Testis (tissue), 3 donors: ENCODE results near the gene DCDC2C. TPM values are rescaled to one million over a fixed set of nuclear protein-coding genes. Genes with fewer than 3 reads are reported as not detected.

Source experiments
- DNase-seq: peaks from one replicate; pipeline ENCODE4 v3.0.0-alpha.2; 2019
- H3K27ac ChIP-seq, 2 donors: fragments of 200-600 bp; sonication (generic); one replicate each; pipeline ENCODE4 v1.5.1; 2019
- H3K27me3 ChIP-seq: fragments of 200-600 bp; sonication (generic); one replicate; pipeline ENCODE4 v1.5.1; 2019
- H3K36me3 ChIP-seq: fragments of 200-600 bp; sonication (generic); one replicate; pipeline ENCODE4 v1.5.1; 2017; ENCODE audit warnings: low read depth; ENCODE audit errors: missing control alignments
- H3K4me1 ChIP-seq: fragments of 200-600 bp; sonication (generic); one replicate; pipeline ENCODE4 v1.5.1; 2019
- H3K4me3 ChIP-seq, 2 donors: fragments of 200-600 bp; sonication (generic); one replicate each; pipeline ENCODE4 v1.5.1; 2017 to 2019
- H3K9me3 ChIP-seq: fragments of 200-600 bp; sonication (generic); one replicate; pipeline ENCODE4 v1.5.1; 2017
- CTCF ChIP-seq, 3 experiments: fragments of 450-650 bp in 2 of 3; fragments of 200-600 bp in 1 of 3; sonication (generic) in 1 of 3; IDR thresholded peaks; one replicate each; pipeline ENCODE4 v1.5.1; 2016 to 2019; ENCODE audit warnings: antibody characterized with exemption in 3 of 3, mild to moderate bottlenecking in 2 of 3, moderate library complexity in 1 of 3
- POLR2A ChIP-seq: fragments of 450-650 bp; IDR thresholded peaks from one replicate; pipeline ENCODE4 v1.6.1; 2017; ENCODE audit warnings: antibody characterized with exemption, mild to moderate bottlenecking, moderate library complexity
- WGBS, 2 donors: methylation state at CpG; one replicate each; pipeline ENCODE4 v1.1.5; 2018; 5-methylcytosine and 5-hydroxymethylcytosine counted together
- intact Hi-C: fragments of 100-400 bp; cut with DNase I; formaldehyde crosslinking; loops from one replicate; pipeline ENCODE4 v1.15.1; 2023; ENCODE audit warnings: low total_unique reads
- polyA plus RNA-seq: library from polyadenylated mRNA; stranded (reverse); fragments of 350-450 nt; fragmentation: Illumina TruSeq; extraction: RNeasy Lipid Tissue Mini Kit (QIAGEN cat#74804); gene quantifications from one replicate; pipeline ENCODE4 v1.2.3, GENCODE V29; 2014; ENCODE audit warnings: low read depth, low replicate concordance; ENCODE audit not compliant: insufficient read depth
- total RNA-seq, 2 donors: library from RNA; depleted of rRNA; stranded (reverse); fragments of >200 nt; gene quantifications; one replicate each; pipeline ENCODE4 v1.2.3, GENCODE V29; 2016

Gene DCDC2C
- total and polyA plus RNA-seq, 3 donors from 2014 or later: 9.9 to 12.1 (median 10.6) TPM

GRCh38 chr2:3661149-3661660, 42.2 kb upstream of the DCDC2C start:
- no peak for DNase-seq
- Histone ChIP-seq H3K4me1 (peaks cover 28% of the 10 kb centered on the region), H3K36me3 (no peaks in the 10 kb centered on the region), H3K4me3 (no peak overlapping the region), H3K9me3 (no peaks in the 10 kb centered on the region), H3K27me3 (no peaks in the 10 kb centered on the region), H3K27ac (no peak overlapping the region)
- 66 to 80% methylated on average over 3 of the region's 3 CpGs for WGBS, 2 donors
- no peak for TF ChIP-seq CTCF (IDR thresholded peaks at IDR 0.05)
- TF ChIP-seq POLR2A: no peak
- intact Hi-C loops: no loop called here

DNA sequence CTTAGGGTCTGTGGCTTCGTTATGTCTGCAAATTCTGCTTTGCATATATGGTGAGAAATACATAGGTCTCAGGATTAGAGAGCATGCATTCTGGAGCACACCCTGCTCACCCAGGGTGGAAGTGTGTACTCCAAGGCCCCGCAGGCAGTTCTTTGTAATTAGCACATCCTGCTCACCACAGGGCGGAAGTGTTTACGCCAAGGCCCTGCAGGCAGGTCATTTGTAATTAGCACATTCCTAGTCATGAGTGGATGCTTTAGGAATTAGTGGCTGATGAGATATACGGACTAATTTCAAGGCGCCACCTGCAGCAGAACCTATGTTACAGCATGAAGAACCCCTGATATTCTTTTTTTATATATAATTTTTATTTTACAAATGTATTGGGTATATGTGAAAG, 41.1 kb upstream of the DCDC2C start:
- 74 to 80% methylated on average over 6 of the region's 6 CpGs for WGBS, 2 donors
- H3K27ac ChIP-seq: no peak overlapping the region
- TF ChIP-seq POLR2A (no peak), CTCF (IDR thresholded peaks at IDR 0.05) (no peak)
- H3K9me3 ChIP-seq: no peaks in the 10 kb centered on the region
- no peaks in the 10 kb centered on the region for H3K36me3 ChIP-seq
- intact Hi-C loops: no loop called here
- H3K4me1 ChIP-seq: peaks cover 20% of the 10 kb centered on the region
- H3K4me3 ChIP-seq: no peak overlapping the region
- DNase-seq: no peak
- no peaks in the 10 kb centered on the region for H3K27me3 ChIP-seq

DNA sequence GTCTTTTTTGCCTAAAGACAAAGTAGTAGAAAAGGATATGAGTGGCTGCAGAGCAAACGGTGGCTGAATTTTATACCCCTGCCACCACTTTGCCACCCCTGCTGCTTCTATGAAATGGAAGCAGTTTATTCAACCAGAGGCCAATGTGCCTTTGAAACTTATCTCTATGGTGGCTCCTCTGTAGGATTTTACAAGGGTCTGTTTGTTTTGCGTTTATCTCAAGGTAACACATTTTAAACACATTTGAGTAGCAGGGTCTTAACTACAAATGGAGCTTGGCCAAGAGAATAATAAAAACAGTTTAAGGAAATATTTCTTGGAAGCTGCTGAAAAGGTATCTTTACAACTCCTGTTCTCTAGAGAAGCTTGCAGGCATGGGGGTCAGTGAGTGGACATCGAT, 39.3 kb upstream of the DCDC2C start:
- DNase-seq: no peak
- H3K27ac ChIP-seq: no peak overlapping the region
- TF ChIP-seq CTCF (IDR thresholded peaks at IDR 0.05): no peak
- no peak for TF ChIP-seq POLR2A
- peaks cover 8% of the 10 kb centered on the region for H3K4me1 ChIP-seq
- 45 to 63% methylated on average over 3 of the region's 3 CpGs for WGBS, 2 donors
- H3K9me3 ChIP-seq: no peaks in the 10 kb centered on the region
- H3K27me3 ChIP-seq: no peaks in the 10 kb centered on the region
- no peaks in the 10 kb centered on the region for H3K36me3 ChIP-seq
- intact Hi-C loops: no loop called here
- H3K4me3 ChIP-seq: no peak overlapping the region

DNA sequence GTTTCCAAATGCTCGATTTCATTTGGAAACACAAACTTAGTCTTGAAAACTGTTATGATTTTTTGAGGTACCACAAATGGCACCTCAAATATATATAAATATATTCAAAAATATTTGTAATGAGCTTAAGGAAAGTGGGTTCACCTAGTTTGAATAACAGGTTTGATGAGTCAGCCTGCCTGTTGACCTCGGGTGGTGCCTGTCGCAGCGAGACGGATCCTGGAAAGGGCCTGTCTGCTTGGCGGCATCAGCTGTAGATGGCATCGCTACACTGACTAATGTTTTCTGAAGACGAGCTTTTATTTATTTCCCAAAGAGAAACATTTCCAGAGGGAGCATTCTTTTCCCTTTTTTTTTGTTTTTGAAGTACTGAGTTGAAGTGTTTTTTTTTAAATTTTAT, 38.5 kb upstream of the DCDC2C start:
- Histone ChIP-seq H3K4me1 (no peaks in the 10 kb centered on the region), H3K9me3 (no peaks in the 10 kb centered on the region), H3K4me3 (no peak overlapping the region), H3K27me3 (no peaks in the 10 kb centered on the region), H3K27ac (no peak overlapping the region), H3K36me3 (no peaks in the 10 kb centered on the region)
- no peak for DNase-seq
- intact Hi-C loops: no loop called here
- TF ChIP-seq CTCF (IDR thresholded peaks at IDR 0.05) (no peak), POLR2A (no peak)
- 88 to 90% methylated on average over 8 of the region's 8 CpGs for WGBS, 2 donors

GRCh38 chr2:3665886-3666612, 37.3 kb upstream of the DCDC2C start:
- no peaks in the 10 kb centered on the region for H3K4me1 ChIP-seq
- DNase-seq: no peak
- no peak overlapping the region for H3K27ac ChIP-seq
- H3K36me3 ChIP-seq: no peaks in the 10 kb centered on the region
- intact Hi-C loops: no loop called here
- no peaks in the 10 kb centered on the region for H3K9me3 ChIP-seq
- H3K4me3 ChIP-seq: no peak overlapping the region
- WGBS, 2 donors: 78 to 88% methylated on average over 13 to 16 of the region's 16 CpGs
- H3K27me3 ChIP-seq: no peaks in the 10 kb centered on the region
- TF ChIP-seq CTCF (IDR thresholded peaks at IDR 0.05): no peak
- no peak for TF ChIP-seq POLR2A
